H9 (cell line): ENCODE results near the gene DOCK11. TPM values are rescaled to one million over a fixed set of nuclear protein-coding genes. Genes with fewer than 3 reads are reported as not detected.

Source experiments
- DNase-seq: peaks from one replicate; pipeline ENCODE4 v3.0.0-alpha.2; 2017
- H2AFZ ChIP-seq: one replicate; pipeline ENCODE4 v1.6.1; 2013; ENCODE audit warnings: mild to moderate bottlenecking, low read length, control low read depth, moderate library complexity
- H2AK5ac ChIP-seq: 2 replicates; pipeline ENCODE4 v1.6.1; 2013; ENCODE audit warnings: low read length, control low read depth, mixed read lengths; ENCODE audit not compliant: insufficient read length
- H2BK120ac ChIP-seq: one replicate; pipeline ENCODE4 v1.6.1; 2013; ENCODE audit warnings: low read depth, mild to moderate bottlenecking, low read length, control low read depth, inconsistent platforms; ENCODE audit not compliant: poor library complexity, severe bottlenecking
- H2BK12ac ChIP-seq: 2 replicates; pipeline ENCODE4 v1.6.1; 2013; ENCODE audit warnings: low read length, control low read depth, mixed read lengths, low read depth; ENCODE audit not compliant: insufficient read length
- H2BK15ac ChIP-seq: 2 replicates; pipeline ENCODE4 v1.6.1; 2013; ENCODE audit warnings: low read depth, low read length, control low read depth
- H2BK20ac ChIP-seq: one replicate; pipeline ENCODE4 v1.6.1; 2013; ENCODE audit warnings: low read depth, mild to moderate bottlenecking, low read length, control low read depth, inconsistent platforms; ENCODE audit not compliant: poor library complexity, severe bottlenecking
- H2BK5ac ChIP-seq: 2 replicates; pipeline ENCODE4 v1.6.1; 2013; ENCODE audit warnings: low read length, control low read depth, mixed read lengths; ENCODE audit not compliant: insufficient read length
- H3K14ac ChIP-seq: 2 replicates; pipeline ENCODE4 v1.6.1; 2013; ENCODE audit warnings: low read length, control low read depth; ENCODE audit not compliant: insufficient read depth
- H3K18ac ChIP-seq: 2 replicates; pipeline ENCODE4 v1.6.1; 2013; ENCODE audit warnings: low read depth, mild to moderate bottlenecking, mixed read lengths, low read length, control low read depth; ENCODE audit not compliant: insufficient read length
- H3K23ac ChIP-seq: 2 replicates; pipeline ENCODE4 v1.6.1; 2013; ENCODE audit warnings: low read length, control low read depth, mixed read lengths, low read depth; ENCODE audit not compliant: insufficient read length
- H3K23me2 ChIP-seq: 2 replicates; pipeline ENCODE4 v1.6.1; 2013; ENCODE audit warnings: low read depth, mild to moderate bottlenecking, mixed read lengths, low read length, control low read depth; ENCODE audit not compliant: insufficient read length, poor library complexity, severe bottlenecking
- H3K27ac ChIP-seq: 2 replicates; pipeline ENCODE4 v1.5.1; 2013; ENCODE audit warnings: low read length, control low read depth, mixed read lengths, low read depth; ENCODE audit not compliant: insufficient read length
- H3K27me3 ChIP-seq: 2 replicates; pipeline ENCODE4 v1.6.1; 2013; ENCODE audit warnings: low read length, control low read depth, inconsistent platforms; ENCODE audit not compliant: insufficient read depth
- H3K4ac ChIP-seq: 2 replicates; pipeline ENCODE4 v1.6.1; 2013; ENCODE audit warnings: low read depth, mild to moderate bottlenecking, control low read depth, inconsistent platforms, low read length, moderate library complexity
- H3K4me1 ChIP-seq: 2 replicates; pipeline ENCODE4 v1.6.1; 2013; ENCODE audit warnings: low read length, control low read depth, inconsistent platforms; ENCODE audit not compliant: insufficient read depth
- H3K4me2 ChIP-seq: 2 replicates; pipeline ENCODE4 v1.6.1; 2013; ENCODE audit warnings: low read length, control low read depth, mixed read lengths; ENCODE audit not compliant: insufficient read length, insufficient read depth
- H3K56ac ChIP-seq: 2 replicates; pipeline ENCODE4 v1.6.1; 2013; ENCODE audit warnings: low read depth, mild to moderate bottlenecking, mixed read lengths, low read length, control low read depth; ENCODE audit not compliant: insufficient read length
- H3K79me1 ChIP-seq: 2 replicates; pipeline ENCODE4 v1.6.1; 2013; ENCODE audit warnings: low read depth, mild to moderate bottlenecking, moderate library complexity, low read length, control low read depth, inconsistent platforms; ENCODE audit not compliant: insufficient read depth, poor library complexity, severe bottlenecking
- H3K79me2 ChIP-seq: 2 replicates; pipeline ENCODE4 v1.6.1; 2013; ENCODE audit warnings: low read length, control low read depth, inconsistent platforms; ENCODE audit not compliant: insufficient read depth
- H3K9ac ChIP-seq: 2 replicates; pipeline ENCODE4 v1.6.1; 2013; ENCODE audit warnings: low read length, control low read depth, mixed read lengths; ENCODE audit not compliant: insufficient read length; ENCODE audit errors: extremely low read depth
- H3K9me3 ChIP-seq: one replicate; pipeline ENCODE4 v1.6.1; 2013; ENCODE audit warnings: low read depth, low read length, inconsistent platforms; ENCODE audit not compliant: control insufficient read depth
- H3T11ph ChIP-seq: one replicate; pipeline ENCODE4 v1.6.1; 2013; ENCODE audit warnings: mild to moderate bottlenecking, low read length, control low read depth, inconsistent platforms
- H4K20me1 ChIP-seq: one replicate; pipeline ENCODE4 v1.6.1; 2013; ENCODE audit not compliant: control insufficient read depth, insufficient read length, insufficient read depth
- H4K5ac ChIP-seq: 2 replicates; pipeline ENCODE4 v1.6.1; 2013; ENCODE audit warnings: low read depth, mild to moderate bottlenecking, mixed read lengths, low read length, control low read depth; ENCODE audit not compliant: insufficient read length
- H4K8ac ChIP-seq: replicated peaks from 2 replicates; pipeline ENCODE4 v1.6.1; 2013; ENCODE audit warnings: low read length, control low read depth, mixed read lengths, low read depth; ENCODE audit not compliant: insufficient read length
- H4K91ac ChIP-seq: 2 replicates; pipeline ENCODE4 v1.6.1; 2013; ENCODE audit warnings: low read depth, mild to moderate bottlenecking, moderate library complexity, mixed read lengths, low read length, control low read depth; ENCODE audit not compliant: insufficient read length
- H3K27ac Mint-ChIP-seq, 3 experiments: 2 replicates in 2 of 3; 3 replicates in 1 of 3; pipeline ENCODE4 v1.8.0; 2020 to 2021; ENCODE audit warnings: mixed read lengths in 3 of 3, mild to moderate bottlenecking in 1 of 3, moderate library complexity in 1 of 3
- H3K27me3 Mint-ChIP-seq: 2 replicates; pipeline ENCODE4 v1.8.0; 2021; ENCODE audit warnings: low read depth, mild to moderate bottlenecking, moderate library complexity, mixed read lengths
- H3K36me3 Mint-ChIP-seq, 3 experiments: 2 replicates in 2 of 3; 3 replicates in 1 of 3; pipeline ENCODE4 v1.8.0; 2020 to 2021; ENCODE audit warnings: low read depth in 3 of 3, mixed read lengths in 3 of 3; ENCODE audit not compliant: insufficient read depth in 1 of 3
- H3K4me1 Mint-ChIP-seq, 2 experiments: 2 replicates each; pipeline ENCODE4 v1.8.0; 2020; ENCODE audit warnings: mixed read lengths in 2 of 2
- H3K4me3 Mint-ChIP-seq, 2 experiments: 2 replicates in 1 of 2; 3 replicates in 1 of 2; pipeline ENCODE4 v1.8.0; 2020 to 2021; ENCODE audit warnings: mild to moderate bottlenecking in 2 of 2, mixed read lengths in 2 of 2, moderate library complexity in 1 of 2
- H3K9me3 Mint-ChIP-seq, 2 experiments: 2 replicates in 1 of 2; 3 replicates in 1 of 2; pipeline ENCODE4 v1.8.0; 2020; ENCODE audit warnings: mild to moderate bottlenecking in 2 of 2, mixed read lengths in 2 of 2, moderate library complexity in 1 of 2
- WGBS: extraction: QIAGEN DNeasy Blood & Tissue Kit; methylation state at CpG from one replicate; pipeline ENCODE4 v1.1.7; 2013; ENCODE audit warnings: missing lambda C conversion rate, low lambda C conversion rate, mixed read lengths; ENCODE audit not compliant: insufficient read length; ENCODE audit errors: extremely low coverage; 5-methylcytosine and 5-hydroxymethylcytosine counted together
- total RNA-seq: library from RNA; stranded (reverse); gene quantifications from 2 replicates; pipeline ENCODE4 v1.2.1, GENCODE V29; 2021
- TF ChIP-seq, protein P1 (sequence below): fragments of 200-600 bp; sonication (generic); conservative IDR thresholded peaks from 3 replicates; pipeline ENCODE4 v1.8.0; 2021; ENCODE audit warnings: antibody characterized with exemption, mild to moderate bottlenecking

DOCK11 gene
- total RNA-seq, 1 experiment from 2014 or later = 6.2 TPM

DNA sequence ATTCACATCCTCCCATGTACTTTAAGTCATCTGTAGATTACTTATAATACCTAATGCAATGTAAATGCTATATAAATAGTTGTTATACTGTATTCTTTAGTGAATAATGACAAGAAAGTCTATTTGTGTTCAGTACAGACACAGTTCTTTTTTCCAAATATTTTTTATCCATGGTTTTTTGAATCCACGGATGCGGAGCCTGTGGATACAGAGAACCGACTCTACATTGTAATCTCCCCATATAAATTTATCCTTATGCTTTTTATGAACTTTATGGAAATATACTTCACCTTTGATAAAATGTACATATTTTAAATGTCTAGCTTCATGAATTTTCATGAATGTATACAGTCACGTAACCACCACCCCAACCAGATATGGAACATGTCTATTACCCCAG is 88.2 kb downstream of the DOCK11 start:
- no CpG with 5 or more reads among the region's 4 CpGs for WGBS
- Histone ChIP-seq H3K27ac (no peak overlapping the region), H4K5ac (no peak overlapping the region), H2BK12ac (no peak overlapping the region), H3K79me1 (no peaks in the 10 kb centered on the region), H3K56ac (no peak overlapping the region), H3K23ac (no peak overlapping the region), H3K4me1 (no peaks in the 10 kb centered on the region), H3K4ac (no peak overlapping the region), H3K18ac (no peak overlapping the region), H3K9me3 (peaks cover 23% of the 10 kb centered on the region), H3K4me2 (no peak overlapping the region), H3K9ac (no peak overlapping the region), H2AK5ac (no peak overlapping the region), H3K23me2 (no peaks in the 10 kb centered on the region), H4K20me1 (no peaks in the 10 kb centered on the region), H4K8ac (no peak overlapping the region), H3T11ph (no peak overlapping the region), H3K14ac (no peak overlapping the region), H2AFZ (no peak overlapping the region), H2BK120ac (no peak overlapping the region), H2BK5ac (no peak overlapping the region), H3K27me3 (no peaks in the 10 kb centered on the region), H3K79me2 (no peaks in the 10 kb centered on the region), H4K91ac (no peak overlapping the region), H2BK15ac (no peak overlapping the region), H2BK20ac (no peak overlapping the region)
- Mint-ChIP-seq H3K27ac (no peak overlapping the region), H3K4me1 (no peaks in the 10 kb centered on the region), H3K36me3 (peaks cover 2 to 7% (median 4%) of the 10 kb centered on the region in 3 experiments; a peak in 4 of 7 replicates), H3K4me3 (no peak overlapping the region), H3K9me3 (peaks cover 6 to 58% of the 10 kb centered on the region in 2 experiments), H3K27me3 (no peaks in the 10 kb centered on the region)
- TF ChIP-seq, protein P1, sequence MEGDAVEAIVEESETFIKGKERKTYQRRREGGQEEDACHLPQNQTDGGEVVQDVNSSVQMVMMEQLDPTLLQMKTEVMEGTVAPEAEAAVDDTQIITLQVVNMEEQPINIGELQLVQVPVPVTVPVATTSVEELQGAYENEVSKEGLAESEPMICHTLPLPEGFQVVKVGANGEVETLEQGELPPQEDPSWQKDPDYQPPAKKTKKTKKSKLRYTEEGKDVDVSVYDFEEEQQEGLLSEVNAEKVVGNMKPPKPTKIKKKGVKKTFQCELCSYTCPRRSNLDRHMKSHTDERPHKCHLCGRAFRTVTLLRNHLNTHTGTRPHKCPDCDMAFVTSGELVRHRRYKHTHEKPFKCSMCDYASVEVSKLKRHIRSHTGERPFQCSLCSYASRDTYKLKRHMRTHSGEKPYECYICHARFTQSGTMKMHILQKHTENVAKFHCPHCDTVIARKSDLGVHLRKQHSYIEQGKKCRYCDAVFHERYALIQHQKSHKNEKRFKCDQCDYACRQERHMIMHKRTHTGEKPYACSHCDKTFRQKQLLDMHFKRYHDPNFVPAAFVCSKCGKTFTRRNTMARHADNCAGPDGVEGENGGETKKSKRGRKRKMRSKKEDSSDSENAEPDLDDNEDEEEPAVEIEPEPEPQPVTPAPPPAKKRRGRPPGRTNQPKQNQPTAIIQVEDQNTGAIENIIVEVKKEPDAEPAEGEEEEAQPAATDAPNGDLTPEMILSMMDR = no peak
- DNase-seq = no peak
